T-helper 1 cell (primary cell): ENCODE measurements around the gene LAP3.
"Not testable (repeated sequence)": the region's sequence is repeated elsewhere in the genome, so short reads cannot be mapped to it uniquely, and the experiment has no call there.

Source experiments
- DNase-seq, 5 donors: peaks; one replicate each; pipeline ENCODE4 v3.0.0-alpha.2; 2012 to 2020

Gene LAP3

GRCh38 chr4:17562157-17562556, 14.8 kb upstream of the LAP3 start:
- no peak for DNase-seq

- no peak for DNase-seq
Observed at GRCh38 chr4:17565846-17566245, 11.2 kb upstream of the LAP3 start.

- DNase-seq: no peak
Observed at GRCh38 chr4:17567271-17567670, 9.7 kb upstream of the LAP3 start.

- DNase-seq: no peak
Observed at GRCh38 chr4:17574206-17574605, 2.8 kb upstream of the LAP3 start.

- DNase-seq: not testable (repeated sequence)
Observed at GRCh38 chr4:17575177-17575576, 1.8 kb upstream of the LAP3 start.

DNA sequence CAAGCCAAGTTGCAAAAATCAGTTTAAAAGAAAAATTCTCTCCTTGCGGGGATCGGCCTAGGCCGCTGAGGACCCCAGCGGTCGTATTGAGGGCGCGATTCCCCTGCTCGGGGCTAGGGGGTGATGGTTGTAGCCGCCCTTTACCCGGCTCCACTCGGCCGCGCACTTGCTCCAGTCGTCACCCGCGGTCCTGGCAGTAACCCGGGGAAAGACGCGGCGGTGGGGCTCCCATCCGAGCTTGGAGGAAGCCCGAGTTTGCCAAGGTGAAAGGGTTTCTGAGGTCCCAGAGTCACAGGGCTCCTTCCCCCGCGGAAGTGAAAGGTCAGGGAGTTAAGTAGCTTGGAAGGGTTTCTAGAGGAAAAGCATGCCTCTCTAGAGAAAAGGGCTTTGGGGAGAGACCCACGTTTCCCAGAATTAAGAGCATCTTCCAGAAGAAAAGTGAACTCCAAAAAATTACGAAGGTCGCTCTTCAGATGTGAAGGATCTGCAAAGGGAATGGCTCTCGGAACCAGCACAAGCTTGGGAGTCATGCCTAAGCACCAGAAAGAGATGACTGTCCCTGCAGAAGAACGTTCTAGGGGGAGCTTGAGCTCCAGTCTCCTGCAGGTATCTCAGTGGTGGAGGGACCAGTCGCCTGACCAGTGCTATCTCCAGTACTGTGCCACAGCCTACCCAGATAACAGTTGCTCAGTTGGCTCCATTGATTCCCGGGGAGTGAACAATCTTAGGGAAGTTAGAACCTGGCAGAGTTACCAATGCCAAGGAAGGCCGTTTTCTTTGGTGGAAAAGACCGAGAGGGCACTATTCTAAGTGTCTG, 875 bp downstream of the LAP3 start:
- peak in 2 of 5 donors; percentile 2 to 21 for DNase-seq

GRCh38 chr4:17578482-17578891, 1.5 kb downstream of the LAP3 start:
- DNase-seq: peak in 1 of 5 donors; percentile 47

- no peak for DNase-seq
Observed at GRCh38 chr4:17580969-17581368, 4.0 kb downstream of the LAP3 start.

DNA sequence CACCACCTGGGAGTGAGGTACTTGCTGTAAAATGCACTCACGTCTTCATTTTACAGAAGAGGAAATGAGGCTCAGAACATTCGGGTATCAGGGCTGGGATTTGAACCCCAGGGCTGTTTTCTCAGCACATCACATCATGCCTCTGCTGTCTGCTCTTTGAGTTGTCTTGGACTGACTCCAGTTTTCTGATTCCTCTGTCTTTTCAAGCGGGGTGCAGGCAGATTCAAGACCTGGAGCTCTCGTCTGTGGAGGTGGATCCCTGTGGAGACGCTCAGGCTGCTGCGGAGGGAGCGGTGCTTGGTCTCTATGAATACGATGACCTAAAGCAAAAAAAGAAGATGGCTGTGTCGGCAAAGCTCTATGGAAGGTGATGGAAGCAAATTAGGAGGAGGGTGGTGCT, 6.3 kb downstream of the LAP3 start:
- no peak for DNase-seq

DNA sequence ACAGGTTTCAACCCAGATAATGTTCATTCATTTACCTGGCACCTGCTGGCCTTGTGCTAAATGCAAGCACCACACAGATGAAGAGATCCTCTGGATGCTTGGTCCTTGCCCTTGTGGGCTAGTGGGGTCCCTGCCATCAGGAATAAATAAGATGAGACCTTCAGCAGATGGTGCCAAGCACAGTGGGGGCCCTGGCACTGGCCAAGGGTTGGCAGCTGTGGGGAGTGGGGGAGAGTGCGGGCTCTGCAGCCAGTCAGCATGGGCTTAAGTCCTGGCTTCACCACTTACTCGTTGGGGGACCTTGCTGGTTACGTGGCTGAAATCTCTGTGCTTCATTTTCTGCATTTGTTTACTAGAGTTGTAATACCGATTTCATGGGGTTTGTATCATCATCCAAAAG, 6.9 kb downstream of the LAP3 start:
- no peak for DNase-seq

DNA sequence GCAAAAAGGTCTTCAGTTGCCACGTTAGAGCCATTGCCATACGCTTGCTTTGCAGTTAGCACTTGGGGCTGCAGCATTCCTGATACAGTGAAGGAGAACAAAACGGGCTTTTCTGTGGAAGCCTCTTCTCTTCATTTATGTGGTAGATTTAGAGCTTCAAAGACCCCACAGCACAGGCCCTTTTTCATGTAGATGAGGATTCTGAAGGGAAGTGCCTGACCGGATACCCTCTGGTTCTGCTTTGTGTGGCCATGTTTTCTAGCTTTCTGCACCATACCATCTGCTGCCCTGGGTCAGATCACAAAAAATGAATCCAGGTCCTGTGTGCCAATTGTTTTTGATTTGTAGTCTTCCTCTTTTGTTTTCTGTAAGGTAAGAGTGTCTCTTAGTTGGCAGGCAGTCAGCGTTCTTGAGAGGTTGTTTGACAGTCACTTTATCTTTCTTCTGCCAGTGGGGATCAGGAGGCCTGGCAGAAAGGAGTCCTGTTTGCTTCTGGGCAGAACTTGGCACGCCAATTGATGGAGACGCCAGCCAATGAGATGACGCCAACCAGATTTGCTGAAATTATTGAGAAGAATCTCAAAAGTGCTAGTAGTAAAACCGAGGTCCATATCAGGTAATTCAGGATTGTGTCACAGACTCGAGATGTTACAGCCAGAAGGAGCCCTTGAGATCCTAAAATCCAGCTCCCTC, 7.7 kb downstream of the LAP3 start:
- no peak for DNase-seq

- DNase-seq: no peak
Observed at GRCh38 chr4:17587094-17587822, 10.3 kb downstream of the LAP3 start.

- no peak for DNase-seq
Observed at GRCh38 chr4:17589355-17589754, 12.4 kb downstream of the LAP3 start.

- DNase-seq: no peak
Observed at GRCh38 chr4:17595471-17596005, 18.5 kb downstream of the LAP3 start.

- DNase-seq: no peak
Observed at GRCh38 chr4:17597517-17597916, 20.5 kb downstream of the LAP3 start.

GRCh38 chr4:17599826-17600225, 22.8 kb downstream of the LAP3 start:
- DNase-seq: no peak

- DNase-seq: no peak
Observed at GRCh38 chr4:17605236-17605635, 28.2 kb downstream of the LAP3 start.

DNA sequence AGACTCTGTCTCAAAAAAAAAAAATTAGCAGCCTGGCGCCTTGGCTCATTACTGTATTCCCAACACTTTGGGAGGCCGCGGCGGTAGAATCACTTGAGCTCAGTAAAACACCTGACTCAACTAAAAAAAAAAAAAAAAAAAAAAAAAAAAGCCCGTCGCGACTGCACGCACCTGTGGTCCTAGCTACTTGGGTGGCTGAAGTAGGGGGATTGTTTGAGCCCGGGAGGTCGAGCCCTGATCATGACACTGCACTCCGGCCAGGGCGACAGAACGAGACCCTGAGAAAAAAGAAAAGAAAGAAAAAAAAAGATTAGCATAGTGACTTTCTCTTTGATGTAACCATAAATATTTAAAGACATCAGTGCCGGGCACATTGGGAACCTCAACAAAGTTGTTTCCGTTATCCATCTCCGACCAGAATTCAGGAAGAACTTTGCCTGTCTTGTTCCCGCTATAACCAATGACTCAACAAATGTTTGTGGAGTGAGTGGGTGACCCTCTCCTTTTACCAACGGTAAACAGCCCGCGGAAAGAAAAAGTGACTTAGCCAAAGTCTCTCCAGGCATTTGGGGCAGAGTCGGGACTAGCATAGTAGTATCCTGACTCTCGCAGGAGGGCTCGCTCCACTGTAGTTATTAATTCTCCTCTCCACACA, 36.9 kb downstream of the LAP3 start:
- DNase-seq: peak in 3 of 5 donors; percentile 13 to 20 (median 15)

GRCh38 chr4:17614416-17615299, 37.7 kb downstream of the LAP3 start, which contains the start of gene MED28:
MED28 (plus strand) TSS chr4:17614641; CDS start chr4:17614655, 14 bp downstream.
- DNase-seq: peak; percentile 94 to 97 (median 94)

- DNase-seq: no peak
Observed at GRCh38 chr4:17616283-17616682, 39.3 kb downstream of the LAP3 start.

DNA sequence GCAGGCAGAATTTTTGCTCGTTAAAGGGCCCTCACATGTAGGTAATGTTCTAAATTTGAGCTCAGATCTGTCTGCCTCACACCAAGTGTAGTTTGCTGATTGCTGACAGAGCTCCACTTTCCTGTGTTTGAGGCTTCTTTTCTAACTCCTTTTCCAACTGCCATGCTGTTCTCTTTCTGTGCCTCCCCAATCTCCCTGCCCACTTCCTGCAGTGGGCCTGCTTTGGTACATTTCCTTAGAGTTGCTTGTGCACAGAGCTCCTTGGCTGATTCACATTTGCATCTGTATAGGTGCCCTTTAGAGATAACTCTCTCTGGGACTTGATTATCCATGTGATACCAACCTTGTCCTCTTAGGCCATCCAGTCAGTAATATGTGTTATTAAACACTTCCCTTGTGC, 41.9 kb downstream of the LAP3 start:
- DNase-seq: no peak
